GM12873 (cell line): Measurements from ENCODE around the gene KLC1.

Source experiments
- TF ChIP-seq, protein P1 (sequence below): IDR thresholded peaks from 2 replicates; pipeline ENCODE4 v1.5.1; 2012; ENCODE audit warnings: low read depth, mild to moderate bottlenecking, moderate library complexity, low read length, control low read depth; ENCODE audit not compliant: insufficient read depth; ENCODE audit errors: missing control alignments

KLC1 gene

DNA sequence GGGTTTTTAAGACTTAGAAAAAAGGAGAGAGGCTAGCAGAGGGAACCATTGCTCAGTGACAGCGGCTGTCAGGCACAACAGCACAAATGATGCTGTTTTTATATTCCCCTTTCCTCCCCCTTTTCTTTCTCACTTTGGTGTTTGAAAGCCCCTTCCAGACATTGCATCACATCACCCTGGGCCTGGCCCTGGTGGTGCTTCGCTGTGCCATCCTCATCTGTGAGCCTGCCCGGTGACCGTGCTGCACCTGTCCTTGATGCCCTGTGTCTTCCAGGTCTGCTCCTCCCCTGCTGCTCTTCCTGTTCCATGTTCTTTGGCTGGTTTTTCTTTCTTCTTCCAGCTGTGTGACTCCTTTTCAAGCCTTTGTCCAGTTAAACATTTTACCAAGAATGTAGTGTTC is 24.8 kb downstream of the KLC1 start:
- TF ChIP-seq, protein P1, sequence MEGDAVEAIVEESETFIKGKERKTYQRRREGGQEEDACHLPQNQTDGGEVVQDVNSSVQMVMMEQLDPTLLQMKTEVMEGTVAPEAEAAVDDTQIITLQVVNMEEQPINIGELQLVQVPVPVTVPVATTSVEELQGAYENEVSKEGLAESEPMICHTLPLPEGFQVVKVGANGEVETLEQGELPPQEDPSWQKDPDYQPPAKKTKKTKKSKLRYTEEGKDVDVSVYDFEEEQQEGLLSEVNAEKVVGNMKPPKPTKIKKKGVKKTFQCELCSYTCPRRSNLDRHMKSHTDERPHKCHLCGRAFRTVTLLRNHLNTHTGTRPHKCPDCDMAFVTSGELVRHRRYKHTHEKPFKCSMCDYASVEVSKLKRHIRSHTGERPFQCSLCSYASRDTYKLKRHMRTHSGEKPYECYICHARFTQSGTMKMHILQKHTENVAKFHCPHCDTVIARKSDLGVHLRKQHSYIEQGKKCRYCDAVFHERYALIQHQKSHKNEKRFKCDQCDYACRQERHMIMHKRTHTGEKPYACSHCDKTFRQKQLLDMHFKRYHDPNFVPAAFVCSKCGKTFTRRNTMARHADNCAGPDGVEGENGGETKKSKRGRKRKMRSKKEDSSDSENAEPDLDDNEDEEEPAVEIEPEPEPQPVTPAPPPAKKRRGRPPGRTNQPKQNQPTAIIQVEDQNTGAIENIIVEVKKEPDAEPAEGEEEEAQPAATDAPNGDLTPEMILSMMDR, result no peak

DNA sequence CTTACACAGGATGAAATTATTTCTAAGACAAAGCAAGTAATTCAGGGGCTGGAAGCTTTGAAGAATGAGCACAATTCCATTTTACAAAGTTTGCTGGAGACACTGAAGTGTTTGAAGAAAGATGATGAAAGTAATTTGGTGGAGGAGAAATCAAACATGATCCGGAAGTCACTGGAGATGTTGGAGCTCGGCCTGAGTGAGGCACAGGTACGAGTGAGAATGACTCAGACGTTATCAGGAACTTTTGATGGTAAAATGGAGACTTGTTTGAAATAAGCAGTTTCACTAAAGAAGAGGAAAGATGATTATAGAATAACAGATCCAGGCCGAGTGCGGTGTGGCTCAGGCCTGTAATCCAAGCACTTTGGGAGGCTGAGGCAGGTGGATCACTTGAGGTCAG is 25.6 kb downstream of the KLC1 start:
- TF ChIP-seq, protein P1, result no peak

DNA sequence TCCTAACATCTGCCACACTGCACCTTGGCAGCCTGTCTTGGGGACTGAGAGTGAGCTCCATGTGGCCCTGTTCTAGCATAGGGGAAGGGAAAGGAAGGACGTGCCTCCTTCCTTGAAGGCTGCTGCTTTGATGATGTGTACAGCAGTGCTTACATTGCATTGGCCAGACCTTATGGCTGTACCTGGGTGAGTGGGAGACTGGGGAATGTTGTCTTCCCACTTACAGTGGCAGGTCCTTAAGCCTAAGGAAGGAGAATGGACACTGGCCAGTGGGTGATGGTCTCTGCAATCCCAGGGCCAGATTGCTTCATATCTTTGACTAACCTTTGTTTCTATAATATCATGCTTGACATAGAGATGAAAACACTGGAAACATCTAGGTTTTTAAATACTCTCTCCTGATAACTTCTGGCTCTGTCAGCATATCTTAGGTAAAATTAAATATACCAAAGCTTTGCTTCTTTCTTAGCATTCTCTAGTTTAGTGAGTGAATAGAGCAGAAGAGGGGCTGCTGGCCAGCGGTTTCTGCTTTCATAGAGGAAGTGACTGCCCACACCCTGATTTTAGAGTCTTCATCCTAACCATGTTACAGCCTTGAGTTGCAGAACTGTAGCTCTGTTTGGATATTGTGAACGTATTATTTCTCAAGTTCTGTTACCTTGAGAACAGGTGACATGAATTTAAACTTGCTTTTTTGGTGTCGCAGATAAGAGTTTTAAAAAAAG is 27.2 kb downstream of the KLC1 start:
- TF ChIP-seq, protein P1, result no peak

DNA sequence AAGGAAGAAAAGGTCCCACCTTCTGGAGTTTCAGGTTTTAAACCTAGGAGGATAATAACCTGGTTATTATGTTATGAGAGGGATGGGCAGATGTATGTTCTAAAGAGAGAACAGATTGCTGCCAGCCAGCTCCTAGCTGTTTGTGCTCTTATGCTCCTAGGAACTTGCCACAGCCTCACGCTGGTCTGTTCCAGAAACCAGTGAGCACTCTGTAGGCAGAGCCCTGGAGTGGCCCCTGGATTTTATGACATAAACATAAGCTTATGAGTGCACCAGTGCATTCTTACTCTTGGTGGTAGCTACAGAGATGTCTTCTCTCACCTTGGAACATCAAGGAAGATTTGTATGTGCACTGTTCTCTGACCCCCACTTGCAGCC is 27.7 kb downstream of the KLC1 start:
- TF ChIP-seq, protein P1, result no peak

DNA sequence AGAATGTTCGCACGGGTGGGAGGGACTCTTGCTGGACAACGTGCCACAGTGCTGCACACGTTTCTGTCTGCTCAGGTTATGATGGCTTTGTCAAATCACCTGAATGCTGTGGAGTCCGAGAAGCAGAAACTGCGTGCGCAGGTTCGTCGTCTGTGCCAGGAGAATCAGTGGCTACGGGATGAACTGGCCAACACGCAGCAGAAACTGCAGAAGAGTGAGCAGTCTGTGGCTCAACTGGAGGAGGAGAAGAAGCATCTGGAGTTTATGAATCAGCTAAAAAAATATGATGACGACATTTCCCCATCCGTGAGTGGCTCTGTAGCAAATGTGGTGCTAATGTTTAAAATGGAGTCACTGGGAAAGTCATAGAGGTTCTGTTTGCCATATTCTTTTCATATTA is 28.5 kb downstream of the KLC1 start:
- TF ChIP-seq, protein P1, result no peak

DNA sequence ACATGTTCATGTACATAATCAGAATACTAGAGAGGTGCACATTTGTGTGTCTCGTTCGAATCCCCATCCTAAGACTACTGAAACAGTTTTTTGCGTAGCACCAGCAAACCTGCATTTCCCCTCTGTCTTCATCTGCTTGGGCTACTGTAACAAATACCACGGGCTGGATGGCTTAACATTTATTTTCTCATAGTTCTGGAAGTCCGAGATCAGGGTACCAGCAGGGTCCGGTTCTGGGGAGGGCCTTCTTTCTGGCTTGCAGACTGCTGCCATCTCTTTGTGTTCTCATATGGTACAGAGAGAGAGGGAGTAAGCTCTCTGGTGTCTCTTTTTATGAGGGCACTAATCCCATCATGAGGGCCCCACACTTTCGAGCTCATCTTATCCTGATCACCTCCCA is 30.6 kb downstream of the KLC1 start:
- TF ChIP-seq, protein P1, result no peak

DNA sequence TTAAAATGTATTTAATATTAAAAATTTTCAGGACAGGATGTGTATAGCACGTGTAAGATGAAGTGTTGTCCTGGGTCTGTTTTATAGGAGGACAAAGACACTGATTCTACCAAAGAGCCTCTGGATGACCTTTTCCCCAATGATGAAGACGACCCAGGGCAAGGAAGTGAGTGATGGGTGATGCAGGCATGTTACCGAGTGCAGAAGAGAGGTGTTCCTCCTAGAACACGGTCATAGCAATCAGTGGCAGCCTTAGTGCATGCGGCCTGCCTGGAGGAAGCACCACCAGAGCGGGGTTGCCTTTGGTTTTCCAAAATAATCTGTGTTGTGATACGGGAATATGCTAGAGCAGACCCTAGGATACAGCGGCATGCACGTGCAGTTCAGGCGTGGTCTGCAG is 33.0 kb downstream of the KLC1 start:
- TF ChIP-seq, protein P1, result no peak
